Measurements from ENCODE around the gene CRY2. TPM values are rescaled to one million over a fixed set of nuclear protein-coding genes. Genes with fewer than 3 reads are reported as not detected.

CRY2 gene
- 3.8 to 4.7 TPM (median 4.0 TPM) in 5 replicates for total RNA-seq (2022; extraction: Qiagen RNA extraction; ENCODE audit: low read depth)

DNA sequence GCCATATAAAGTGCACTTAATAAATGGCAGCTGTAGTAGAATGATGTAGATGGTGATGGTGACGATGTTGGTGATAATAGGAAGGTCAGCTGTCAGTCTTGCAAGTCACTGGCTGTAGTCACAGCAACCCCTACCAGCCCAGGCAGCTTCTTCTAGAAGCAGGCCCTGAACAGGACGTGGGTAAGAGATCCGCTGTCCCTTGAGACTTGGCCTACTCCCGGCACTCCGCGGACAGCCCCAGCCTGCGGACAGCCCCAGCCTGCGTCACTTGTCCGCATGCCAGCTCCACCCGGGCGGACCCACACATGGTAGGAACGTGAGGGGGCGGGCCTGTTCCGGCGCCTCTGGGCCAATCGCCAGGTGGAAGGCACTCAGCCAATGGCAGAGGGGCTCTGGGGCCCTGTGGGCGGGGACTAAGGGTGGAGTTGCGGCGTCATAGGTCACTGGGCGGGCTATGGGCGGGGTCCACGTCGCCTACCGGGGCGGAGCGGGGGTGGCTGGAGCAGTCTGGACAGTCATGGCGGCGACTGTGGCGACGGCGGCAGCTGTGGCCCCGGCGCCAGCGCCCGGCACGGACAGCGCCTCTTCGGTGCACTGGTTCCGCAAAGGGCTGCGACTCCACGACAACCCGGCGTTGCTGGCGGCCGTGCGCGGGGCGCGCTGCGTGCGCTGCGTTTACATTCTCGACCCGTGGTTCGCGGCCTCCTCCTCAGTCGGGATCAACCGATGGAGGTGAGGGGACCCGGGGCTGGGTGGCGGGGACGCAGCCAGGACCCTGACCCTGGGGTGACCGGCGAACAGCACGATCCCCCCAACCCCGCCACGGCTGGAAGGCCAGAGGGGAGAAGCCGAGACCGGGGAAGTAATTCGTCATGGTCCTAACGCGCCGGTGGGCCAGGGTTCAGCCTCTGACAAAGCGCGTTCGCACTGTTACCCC, at the start of gene CRY2:
Gene CRY2 (plus strand): TSS at position 502 of the 937 bp plus-strand sequence. CDS start 16 bp downstream, at position 518.

DNA sequence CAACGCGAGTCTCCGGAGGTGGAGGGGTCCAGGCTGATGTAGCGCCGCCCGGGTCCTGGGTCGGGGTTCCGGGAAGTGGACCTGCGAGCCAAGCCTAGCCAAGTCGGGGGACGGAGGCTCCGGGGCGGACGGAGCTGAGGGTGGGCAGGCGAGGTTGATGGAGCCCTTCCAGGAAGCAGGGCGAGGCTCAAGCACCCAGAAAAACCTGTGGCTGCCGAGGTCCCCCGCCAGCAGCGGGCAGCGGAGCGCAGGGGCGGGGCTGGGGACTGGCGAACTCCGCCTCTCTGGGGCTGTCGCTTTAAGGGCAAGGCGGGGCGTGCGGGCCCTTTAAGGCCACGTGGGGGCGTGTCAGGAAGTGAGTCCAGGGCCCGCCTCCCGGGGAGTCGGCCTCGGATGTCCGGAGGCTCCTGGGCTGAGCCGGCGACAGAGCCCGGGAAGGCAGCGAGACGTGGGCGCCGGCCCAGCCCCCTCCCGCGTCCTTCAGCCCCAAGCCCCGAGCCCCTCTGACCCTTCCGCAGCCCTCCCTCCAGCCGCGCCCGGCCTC, 42.4 kb upstream of the CRY2 start, which contains the start of gene SLC35C1:
Gene SLC35C1 (plus strand): TSS at position 389 of the 544 bp plus-strand sequence. CDS start 653 bp downstream, outside the sequence.

DNA sequence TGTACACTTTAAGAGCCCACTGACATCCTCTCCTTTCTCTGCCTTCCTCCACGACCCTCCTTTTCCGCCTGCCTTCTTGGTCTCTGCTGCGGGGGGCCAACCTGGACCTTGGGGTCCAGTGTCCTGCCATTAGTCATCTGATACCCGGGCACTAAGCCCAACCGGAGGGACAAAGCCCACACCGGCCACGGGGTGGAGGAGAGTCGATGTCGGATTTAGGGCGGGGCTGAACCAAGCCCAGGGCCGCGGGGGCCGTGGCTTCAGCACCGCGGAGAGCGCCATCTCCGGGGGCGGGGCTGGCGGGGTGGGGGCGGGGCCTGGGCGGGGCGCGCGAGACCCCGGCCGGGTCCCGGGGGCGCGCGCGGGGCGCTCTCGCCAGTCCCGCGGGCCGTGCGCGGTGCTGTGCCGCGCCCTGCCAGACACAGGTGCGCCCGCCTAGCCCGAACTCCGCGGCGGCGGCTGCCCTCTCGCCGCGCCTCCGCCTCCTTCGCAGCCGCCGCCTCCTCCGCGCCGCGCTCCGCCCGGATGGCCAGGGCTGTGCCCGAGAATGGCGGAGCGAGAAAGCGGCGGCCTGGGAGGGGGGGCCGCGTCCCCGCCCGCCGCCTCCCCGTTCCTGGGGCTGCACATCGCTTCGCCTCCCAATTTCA, 38.1 kb downstream of the CRY2 start, which contains the start of gene MAPK8IP1:
Gene MAPK8IP1 (plus strand): TSS at position 378 of the 647 bp plus-strand sequence. CDS start 170 bp downstream, at position 548.

DNA sequence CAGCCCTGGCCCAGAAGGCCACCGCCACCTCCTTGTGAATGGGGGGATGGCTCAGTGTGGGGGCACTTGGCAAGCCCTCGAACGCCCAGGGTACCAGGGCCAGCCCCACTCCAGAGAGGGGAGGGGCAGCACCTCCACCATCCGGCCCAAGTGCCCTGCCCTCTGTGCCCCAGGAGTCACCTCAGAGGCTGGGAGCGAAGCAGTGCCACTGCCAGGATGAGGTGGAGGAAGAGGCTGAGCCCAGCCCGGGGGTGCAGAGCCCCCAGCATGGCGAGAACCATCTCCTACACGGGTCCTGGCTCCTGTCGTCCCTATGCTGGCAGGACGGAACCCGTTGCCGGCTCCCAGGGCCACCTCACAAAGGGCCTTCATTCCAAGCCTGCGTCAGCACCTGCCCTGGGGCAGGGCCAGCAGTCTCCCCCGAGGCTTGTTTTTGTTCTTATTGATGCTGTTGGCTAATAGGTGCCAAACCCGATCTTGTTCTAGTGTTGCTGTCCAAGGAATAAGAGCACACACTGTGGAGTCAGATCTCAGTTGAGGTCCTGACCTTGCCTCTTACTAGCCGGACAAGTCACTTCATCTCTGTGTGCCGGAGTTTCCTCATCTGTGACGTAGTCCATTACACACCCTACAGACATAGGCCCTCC, 59.8 kb downstream of the CRY2 start, which contains the start of gene FREY1:
Gene FREY1 (minus strand): TSS at position 307 of the 647 bp plus-strand sequence. CDS start 26 bp downstream, at position 281.

DNA sequence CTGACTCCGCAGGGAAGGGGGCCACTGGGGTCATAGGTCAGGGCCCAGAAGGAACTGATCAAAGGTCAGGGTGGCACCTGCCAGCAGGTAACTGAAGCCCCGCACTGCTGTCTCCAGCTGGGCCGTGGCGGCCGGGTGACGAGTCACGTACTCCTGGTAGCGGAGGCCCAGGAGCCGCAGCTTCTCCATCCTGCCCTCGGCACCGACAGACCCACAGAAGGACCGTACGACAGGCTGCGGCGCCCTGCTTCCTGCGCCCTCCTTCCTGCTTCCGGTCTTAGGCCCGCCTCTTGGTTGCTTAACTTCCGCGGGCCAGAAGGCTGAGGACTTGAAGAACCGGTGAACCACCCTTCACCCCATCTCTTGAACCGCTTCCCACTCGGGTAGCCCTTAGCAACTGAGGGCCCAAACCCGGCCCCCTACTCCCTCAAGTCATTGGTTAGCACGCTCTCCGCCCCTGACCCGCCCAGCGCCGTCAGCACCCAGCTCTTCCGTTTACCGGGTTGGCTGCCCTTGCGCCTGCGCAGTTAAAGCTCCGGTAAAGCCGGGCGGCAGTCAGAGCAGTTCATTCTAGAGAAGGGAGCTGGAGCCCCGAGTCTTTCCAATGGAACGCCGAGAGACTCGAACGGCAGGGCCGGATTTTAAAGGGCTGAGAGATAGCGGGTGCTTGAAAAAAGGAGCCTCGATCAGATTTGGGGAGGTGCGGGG, 70.5 kb downstream of the CRY2 start, which contains the start of gene PEX16:
Gene PEX16 (minus strand): TSS at position 255 of the 708 bp plus-strand sequence. CDS start 66 bp downstream, at position 189.

DNA sequence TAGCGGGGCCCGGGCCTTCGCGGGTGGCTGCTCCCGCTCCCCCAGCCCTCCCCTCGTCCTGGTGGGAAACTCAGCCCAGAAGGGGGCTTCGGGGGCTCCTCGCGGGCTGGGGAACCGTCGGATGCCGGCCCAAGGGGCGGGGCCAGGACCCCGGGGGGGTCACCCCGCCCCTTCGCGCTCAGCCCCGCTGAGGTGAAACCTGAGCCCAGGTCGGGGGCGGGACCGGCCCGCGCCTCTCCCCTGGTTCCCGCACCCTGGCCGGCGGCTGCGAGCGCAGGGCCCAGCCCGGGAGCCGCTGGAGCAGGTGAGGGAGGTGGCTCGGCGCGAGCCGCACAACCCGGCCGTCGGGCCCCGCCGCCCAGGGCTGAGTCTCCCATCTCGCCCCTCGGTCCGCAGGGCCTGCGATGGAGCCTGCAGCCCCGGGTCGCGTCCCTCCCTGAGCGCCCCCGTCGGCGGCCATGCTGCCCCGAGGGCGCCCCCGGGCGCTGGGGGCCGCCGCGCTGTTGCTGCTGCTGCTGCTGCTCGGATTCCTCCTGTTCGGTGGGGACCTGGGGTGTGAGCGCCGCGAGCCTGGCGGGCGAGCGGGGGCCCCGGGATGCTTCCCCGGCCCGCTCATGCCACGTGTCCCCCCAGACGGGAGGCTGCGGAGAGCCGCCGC, 75.3 kb downstream of the CRY2 start, which contains the start of gene LARGE2:
Gene LARGE2 (plus strand): TSS at position 232 of the 658 bp plus-strand sequence. CDS start 227 bp downstream, at position 459.

Other genes starting within 250 kb of the CRY2 start
- 1.6 to 3.0 TPM (median 2.5 TPM) in 5 replicates for gene CHST1, start 181.9 kb upstream of the CRY2 start, total RNA-seq (2022; extraction: Qiagen RNA extraction; ENCODE audit: low read depth)
- gene SLC35C1, start 42.3 kb upstream of the CRY2 start, total RNA-seq (2022; extraction: Qiagen RNA extraction; ENCODE audit: low read depth) = 28.2 to 34.1 TPM (median 32.0 TPM) in 5 replicates
- gene MAPK8IP1, start 38.2 kb downstream of the CRY2 start, total RNA-seq (2022; extraction: Qiagen RNA extraction; ENCODE audit: low read depth) = 4.3 to 7.1 TPM (median 6.0 TPM) in 5 replicates
- gene FREY1, start 59.8 kb downstream of the CRY2 start, total RNA-seq (2022; extraction: Qiagen RNA extraction; ENCODE audit: low read depth) = 0.24 to 0.96 TPM (median 0.49 TPM) in 5 replicates
- 19.9 to 21.6 TPM (median 20.3 TPM) in 5 replicates for gene PEX16, start 70.4 kb downstream of the CRY2 start, total RNA-seq (2022; extraction: Qiagen RNA extraction; ENCODE audit: low read depth)
- 2.0 to 3.4 TPM (median 2.9 TPM) in 5 replicates for gene LARGE2, start 75.2 kb downstream of the CRY2 start, total RNA-seq (2022; extraction: Qiagen RNA extraction; ENCODE audit: low read depth)

All from A549 treated with GW870086 at 1 μM for 4 hours (cell line).